Activated T-cell treated with anti-CD3 and anti-CD28 coated beads, Interleukin-2, amount 50 U/mL, for 72 hours (primary cell): Measurements from ENCODE around the gene ZNF564. TPM values are rescaled to one million over a fixed set of nuclear protein-coding genes. Genes with fewer than 3 reads are reported as not detected.
"Not testable (repeated sequence)": the region's sequence is repeated elsewhere in the genome, so short reads cannot be mapped to it uniquely, and the experiment has no call there.

ENCODE experiments used
- ATAC-seq, 2 donors: fragments of 150-1000 bp; cut with Tn5 transposase; replicated peaks in 1 of 2; 2 replicates each; pipeline ENCODE4 v1.10.0; 2021; ENCODE audit warnings: moderate library complexity in 2 of 2, mild to moderate bottlenecking in 1 of 2
- DNase-seq, 2 donors: peaks; one replicate each; pipeline ENCODE4 v3.0.0; 2021 to 2022; ENCODE audit warnings: mixed read lengths in 1 of 2
- H3K27ac Mint-ChIP-seq: one replicate; pipeline ENCODE4 v1.8.0; 2022; ENCODE audit warnings: mild to moderate bottlenecking, moderate library complexity, mixed read lengths
- H3K27me3 Mint-ChIP-seq: one replicate; pipeline ENCODE4 v1.8.0; 2022; ENCODE audit warnings: low read depth, mixed read lengths
- H3K36me3 Mint-ChIP-seq, 2 donors: one replicate each; pipeline ENCODE4 v1.8.0; 2022; ENCODE audit warnings: mixed read lengths in 2 of 2, mild to moderate bottlenecking in 1 of 2; ENCODE audit not compliant: insufficient read depth in 2 of 2
- H3K4me1 Mint-ChIP-seq: one replicate; pipeline ENCODE4 v1.8.0; 2022; ENCODE audit warnings: low read depth, mixed read lengths
- H3K4me3 Mint-ChIP-seq, 2 donors: one replicate each; pipeline ENCODE4 v1.8.0; 2022; ENCODE audit warnings: mild to moderate bottlenecking in 2 of 2, mixed read lengths in 2 of 2, moderate library complexity in 2 of 2
- H3K9me3 Mint-ChIP-seq, 2 donors: one replicate each; pipeline ENCODE4 v1.8.0; 2022; ENCODE audit warnings: mixed read lengths in 2 of 2
- total RNA-seq, 2 donors: library from RNA; stranded (reverse); gene quantifications; one replicate each; pipeline ENCODE4 v1.2.3, GENCODE V29; 2022

ZNF564 gene
- total RNA-seq = 1 to 10 TPM; 6.9 to 9.0 TPM

DNA sequence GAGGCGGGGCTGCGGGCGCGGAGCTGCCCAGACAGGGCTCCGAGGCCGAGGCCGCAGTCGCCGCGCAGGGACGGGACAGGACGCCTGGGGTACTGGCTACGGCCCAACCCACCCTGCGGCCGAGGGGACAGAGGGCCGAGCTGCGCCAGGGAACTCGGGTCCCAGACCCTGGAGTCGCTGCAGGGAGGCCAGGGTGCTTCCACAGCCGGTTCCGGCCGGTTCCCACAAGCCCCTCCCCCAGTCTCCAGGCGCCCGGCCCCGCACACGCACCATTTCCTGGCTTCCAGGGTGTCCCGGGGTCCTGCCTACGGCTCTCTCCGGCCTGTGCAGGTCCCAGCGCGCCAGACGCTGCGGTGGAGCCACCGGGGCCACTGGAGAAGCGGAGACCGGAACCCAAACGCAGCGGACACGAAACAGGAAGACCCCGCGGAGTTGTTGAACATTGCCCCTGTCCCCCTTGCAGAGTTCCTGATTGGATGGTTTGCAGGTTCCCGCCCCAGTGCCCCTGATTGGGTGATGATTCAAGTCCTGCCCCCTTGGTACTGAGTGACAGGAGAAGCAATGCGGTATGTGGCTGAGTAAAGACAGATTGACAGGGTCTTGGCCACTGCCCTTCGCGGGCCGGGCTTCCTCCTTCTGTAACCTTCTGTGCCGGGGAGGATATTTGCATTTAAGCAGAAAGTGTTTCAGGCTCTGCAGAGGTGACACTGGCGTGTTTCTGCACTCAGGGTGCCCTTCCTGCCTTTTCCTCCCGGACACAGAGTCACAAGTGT is at the start of gene ZNF564:
TSS of gene ZNF564 (minus strand) at position 423 of the 773 bp plus-strand sequence. CDS start at position 273, 150 bp downstream.
- H3K27me3 Mint-ChIP-seq = no peaks in the 10 kb centered on the region
- no peaks in the 10 kb centered on the region for H3K9me3 Mint-ChIP-seq
- H3K4me1 Mint-ChIP-seq = peaks cover 50% of the 10 kb centered on the region
- H3K4me3 Mint-ChIP-seq = peak within 1 kb of the TSS; percentile 96 to 97
- DNase-seq = peak; percentile 90 to 95
- peaks cover 3 to 7% of the 10 kb centered on the region in 2 donors for H3K36me3 Mint-ChIP-seq
- peak within 1 kb of the TSS; percentile 95 for H3K27ac Mint-ChIP-seq
- peak; percentile 99 to 100 for ATAC-seq

DNA sequence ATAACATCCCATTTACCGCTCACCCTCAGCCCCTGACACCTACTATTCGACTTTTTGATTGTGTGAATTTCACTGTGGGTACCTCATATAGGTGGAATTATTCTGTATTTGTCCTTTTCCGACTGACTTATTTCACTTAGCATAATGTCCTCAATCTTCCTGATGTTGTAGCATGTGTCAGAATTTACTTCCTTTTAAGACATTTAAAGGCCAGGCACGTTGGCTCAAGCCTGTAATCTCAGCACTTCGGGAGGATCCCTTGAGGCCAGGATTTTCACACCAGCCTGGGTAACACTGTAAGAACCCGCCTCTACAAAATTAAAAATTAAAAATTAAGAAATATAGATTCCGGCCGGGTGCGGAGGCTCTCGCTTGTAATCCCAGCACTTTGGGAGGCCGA is 46.3 kb upstream of the ZNF564 start:
- Mint-ChIP-seq H3K4me3 (no peak overlapping the region), H3K27ac (no peak overlapping the region), H3K36me3 (peaks cover 0 to 4% of the 10 kb centered on the region in 2 donors), H3K4me1 (peaks cover 6% of the 10 kb centered on the region), H3K27me3 (no peaks in the 10 kb centered on the region), H3K9me3 (no peaks in the 10 kb centered on the region)
- ATAC-seq (no peak), DNase-seq (no peak)

DNA sequence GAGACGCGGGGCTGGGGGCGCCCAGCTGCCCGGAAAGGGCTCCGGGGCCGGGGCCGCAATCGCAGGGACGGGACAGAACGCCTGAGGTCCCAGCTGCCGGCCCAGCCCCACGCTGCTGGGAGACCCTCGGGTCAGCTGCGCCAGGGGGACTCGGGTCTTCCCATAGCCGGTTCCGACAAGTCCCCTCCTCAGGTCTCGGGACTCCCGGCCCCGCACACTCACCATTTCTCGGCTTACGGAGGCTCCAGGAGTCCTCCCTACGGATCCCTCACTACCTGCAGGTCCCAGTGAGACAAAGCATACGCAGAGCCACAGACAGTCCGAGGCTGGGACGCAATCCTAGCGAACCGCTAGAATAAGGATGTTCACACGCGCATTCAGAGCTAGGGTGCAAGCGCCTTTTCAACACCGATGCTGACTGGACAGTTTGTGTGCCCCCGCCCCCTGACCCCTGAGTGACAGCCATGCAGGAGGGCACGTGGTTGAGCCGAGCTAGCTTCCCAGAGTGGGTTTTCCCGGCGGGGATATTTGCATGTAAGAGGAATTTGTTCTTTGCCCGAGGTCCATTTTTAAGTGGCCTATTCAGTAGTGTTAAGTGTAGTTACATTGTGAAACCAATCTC is 45.8 kb upstream of the ZNF564 start:
- H3K27me3 Mint-ChIP-seq = no peaks in the 10 kb centered on the region
- no peaks in the 10 kb centered on the region for H3K9me3 Mint-ChIP-seq
- H3K4me3 Mint-ChIP-seq = no peak overlapping the region
- H3K4me1 Mint-ChIP-seq = peaks cover 6% of the 10 kb centered on the region
- DNase-seq = no peak
- no peak overlapping the region for H3K27ac Mint-ChIP-seq
- peaks cover 0 to 4% of the 10 kb centered on the region in 2 donors for H3K36me3 Mint-ChIP-seq
- no peak for ATAC-seq

DNA sequence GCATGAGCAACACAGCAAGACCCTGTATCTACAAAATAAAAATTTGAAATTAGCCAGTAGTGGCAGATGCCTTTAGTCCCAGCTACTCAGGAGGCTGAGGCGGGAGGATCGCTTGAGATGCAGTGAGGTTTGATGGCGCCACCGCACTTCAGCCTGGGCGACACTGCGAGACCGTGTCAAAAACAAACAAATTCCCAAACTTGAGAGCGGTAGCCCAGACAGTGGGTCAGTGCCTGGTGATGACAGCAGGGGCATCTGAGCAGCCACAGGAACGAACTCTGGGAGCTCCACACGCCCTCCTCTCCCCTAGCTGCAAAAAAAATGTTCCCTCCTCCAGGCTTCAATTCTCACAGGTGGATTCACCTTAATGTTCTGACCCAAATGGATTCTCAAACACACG is 45.2 kb upstream of the ZNF564 start:
- peaks cover 0 to 4% of the 10 kb centered on the region in 2 donors for H3K36me3 Mint-ChIP-seq
- ATAC-seq (no peak), DNase-seq (no peak)
- H3K27ac Mint-ChIP-seq = no peak overlapping the region
- H3K4me3 Mint-ChIP-seq = no peak overlapping the region
- H3K9me3 Mint-ChIP-seq = no peaks in the 10 kb centered on the region
- H3K27me3 Mint-ChIP-seq = no peaks in the 10 kb centered on the region
- H3K4me1 Mint-ChIP-seq = peaks cover 6% of the 10 kb centered on the region

DNA sequence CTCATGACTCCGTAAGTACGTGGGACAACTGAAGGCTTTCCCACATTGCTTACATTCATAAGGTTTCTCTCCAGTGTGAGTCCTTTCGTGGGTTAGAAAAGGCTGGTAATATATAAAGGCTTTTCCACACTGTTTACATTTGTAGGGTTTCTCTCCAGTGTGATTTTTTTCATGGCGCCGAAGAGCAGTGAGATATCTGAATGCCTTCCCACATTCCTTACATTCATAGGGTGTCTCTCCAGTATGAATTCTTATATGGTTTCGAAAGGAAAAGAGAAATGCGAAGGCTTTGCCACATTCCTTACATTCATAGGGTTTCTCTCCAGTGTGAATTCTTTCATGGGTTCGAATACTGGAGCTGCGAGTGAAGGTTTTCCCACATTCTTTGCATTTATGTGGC is 29.8 kb upstream of the ZNF564 start:
- no peak overlapping the region for H3K4me3 Mint-ChIP-seq
- peaks cover 4 to 15% of the 10 kb centered on the region in 2 donors for H3K9me3 Mint-ChIP-seq
- H3K27ac Mint-ChIP-seq = no peak overlapping the region
- peaks cover 24 to 46% of the 10 kb centered on the region in 2 donors for H3K36me3 Mint-ChIP-seq
- DNase-seq (no peak), ATAC-seq (no peak)
- H3K27me3 Mint-ChIP-seq = no peaks in the 10 kb centered on the region
- no peaks in the 10 kb centered on the region for H3K4me1 Mint-ChIP-seq

DNA sequence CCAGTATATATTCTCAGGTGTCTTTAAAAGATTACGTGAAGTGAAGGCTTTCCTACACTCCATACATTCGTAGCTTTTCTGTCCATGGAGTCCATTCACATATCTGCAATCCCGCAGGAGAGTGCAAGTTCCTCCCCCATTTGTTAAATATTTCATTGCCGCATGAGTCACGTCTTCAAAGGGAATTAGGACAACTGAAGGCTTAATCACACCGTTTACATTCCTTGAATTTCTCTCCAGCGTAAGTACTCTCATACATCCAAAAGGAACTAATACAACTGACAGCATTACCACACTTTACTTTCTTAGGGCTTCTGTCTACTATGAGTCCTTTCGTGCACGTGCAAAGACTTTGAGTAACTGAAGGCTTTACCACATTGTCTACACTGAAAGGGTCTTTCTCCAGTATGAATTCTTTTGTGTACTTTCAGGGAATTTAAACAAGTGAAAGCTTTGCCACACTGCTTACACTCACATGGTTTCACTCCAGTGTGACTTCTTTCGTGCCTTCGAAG is 29.0 kb upstream of the ZNF564 start:
- ATAC-seq (no peak), DNase-seq (no peak)
- no peak overlapping the region for H3K4me3 Mint-ChIP-seq
- H3K27ac Mint-ChIP-seq = no peak overlapping the region
- no peaks in the 10 kb centered on the region for H3K4me1 Mint-ChIP-seq
- peaks cover 24 to 46% of the 10 kb centered on the region in 2 donors for H3K36me3 Mint-ChIP-seq
- no peaks in the 10 kb centered on the region for H3K27me3 Mint-ChIP-seq
- H3K9me3 Mint-ChIP-seq = peaks cover 4 to 15% of the 10 kb centered on the region in 2 donors

DNA sequence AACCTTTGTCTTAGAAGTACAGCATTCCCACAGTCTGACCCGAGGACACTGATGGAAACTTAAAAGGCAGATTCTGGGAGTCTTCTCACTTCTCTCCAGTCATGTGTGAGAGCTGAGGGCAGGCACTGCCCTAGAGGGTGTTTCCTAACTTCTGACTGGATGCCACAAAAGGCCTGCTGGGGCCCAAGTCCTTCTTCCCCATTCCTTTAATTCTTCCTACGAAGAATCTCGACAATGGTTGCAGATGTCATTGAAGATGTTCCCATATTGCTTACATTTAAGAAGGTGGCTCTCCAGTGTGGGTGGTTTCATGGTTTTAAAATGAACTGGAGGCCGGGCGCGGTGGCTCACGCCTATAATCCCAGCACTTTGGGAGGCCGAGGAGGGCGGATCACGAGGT is 27.4 kb upstream of the ZNF564 start:
- peaks cover 24 to 46% of the 10 kb centered on the region in 2 donors for H3K36me3 Mint-ChIP-seq
- H3K27me3 Mint-ChIP-seq = no peaks in the 10 kb centered on the region

DNA sequence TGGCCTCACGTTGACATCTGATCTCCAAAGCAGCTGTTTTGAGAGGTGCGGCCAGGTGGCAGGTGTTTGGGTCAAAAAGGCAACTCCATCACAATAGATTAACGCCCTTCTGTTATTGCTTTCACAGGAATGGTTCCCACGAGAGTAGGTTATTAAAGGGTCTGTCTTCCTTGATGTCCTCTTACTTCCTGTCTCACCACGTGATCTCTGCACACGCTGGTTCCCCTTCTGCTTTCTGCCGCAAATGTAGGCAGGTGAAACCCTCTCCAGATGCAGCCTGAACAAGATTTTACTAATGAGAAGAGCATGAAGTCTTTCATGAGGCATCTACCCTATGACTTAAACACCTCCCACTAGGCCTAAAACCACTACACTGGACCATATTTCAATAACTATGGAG is 22.8 kb upstream of the ZNF564 start:
- H3K4me3 Mint-ChIP-seq = no peak overlapping the region
- H3K9me3 Mint-ChIP-seq = peaks cover 0 to 3% of the 10 kb centered on the region in 2 donors
- ATAC-seq (no peak), DNase-seq (no peak)
- peaks cover 4 to 7% of the 10 kb centered on the region in 2 donors for H3K36me3 Mint-ChIP-seq
- no peaks in the 10 kb centered on the region for H3K27me3 Mint-ChIP-seq
- H3K4me1 Mint-ChIP-seq = peaks cover 10% of the 10 kb centered on the region
- no peak overlapping the region for H3K27ac Mint-ChIP-seq

More for the DNA sequence above, 27.4 kb upstream of the ZNF564 start:
- peaks cover 4 to 15% of the 10 kb centered on the region in 2 donors for H3K9me3 Mint-ChIP-seq
- peaks cover 10% of the 10 kb centered on the region for H3K4me1 Mint-ChIP-seq
- DNase-seq (no peak), ATAC-seq (no peak)
- H3K4me3 Mint-ChIP-seq = no peak overlapping the region
- H3K27ac Mint-ChIP-seq = no peak overlapping the region

DNA sequence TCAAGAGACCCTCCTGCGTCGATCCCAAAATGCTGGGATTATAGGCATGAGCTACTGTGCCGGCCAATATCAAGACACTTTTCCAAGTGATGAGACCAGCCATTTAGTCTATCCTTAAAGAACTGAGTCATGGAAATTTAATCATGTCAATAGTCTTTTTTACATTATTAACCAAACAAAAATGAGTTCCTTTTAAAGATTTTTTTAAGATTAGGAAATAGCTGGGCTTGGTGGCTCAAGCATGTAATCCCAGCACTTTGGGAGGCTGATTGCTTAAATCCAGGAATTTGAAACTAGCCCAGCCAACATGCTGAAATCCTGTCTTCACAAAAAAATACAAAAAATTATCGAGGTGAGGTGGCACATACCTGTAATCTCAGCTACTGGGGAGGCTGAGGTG is 16.7 kb upstream of the ZNF564 start:
- no peaks in the 10 kb centered on the region for H3K36me3 Mint-ChIP-seq
- H3K27me3 Mint-ChIP-seq = no peaks in the 10 kb centered on the region
- H3K27ac Mint-ChIP-seq = no peak overlapping the region
- ATAC-seq (no peak), DNase-seq (no peak)
- no peak overlapping the region for H3K4me3 Mint-ChIP-seq
- H3K4me1 Mint-ChIP-seq = peaks cover 7% of the 10 kb centered on the region
- no peaks in the 10 kb centered on the region for H3K9me3 Mint-ChIP-seq

DNA sequence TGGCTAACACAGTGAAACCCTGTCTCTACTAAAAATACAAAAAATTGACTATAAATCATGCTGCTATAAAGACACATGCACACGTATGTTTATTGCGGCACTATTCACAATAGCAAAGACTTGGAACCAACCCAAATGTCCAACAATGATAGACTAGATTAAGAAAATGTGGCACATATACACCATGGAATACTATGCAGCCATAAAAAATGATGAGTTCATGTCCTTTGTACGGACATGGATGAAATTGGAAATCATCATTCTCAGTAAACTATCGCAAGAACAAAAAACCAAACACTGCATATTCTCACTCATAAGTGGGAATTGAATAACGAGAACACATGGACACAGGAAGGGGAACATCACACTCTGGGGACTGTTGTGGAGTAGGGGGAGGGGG is 15.1 kb upstream of the ZNF564 start:
- H3K9me3 Mint-ChIP-seq, DNase-seq, H3K27ac Mint-ChIP-seq, H3K36me3 Mint-ChIP-seq, H3K4me1 Mint-ChIP-seq, H3K27me3 Mint-ChIP-seq, H3K4me3 Mint-ChIP-seq, ATAC-seq: not testable (repeated sequence)

DNA sequence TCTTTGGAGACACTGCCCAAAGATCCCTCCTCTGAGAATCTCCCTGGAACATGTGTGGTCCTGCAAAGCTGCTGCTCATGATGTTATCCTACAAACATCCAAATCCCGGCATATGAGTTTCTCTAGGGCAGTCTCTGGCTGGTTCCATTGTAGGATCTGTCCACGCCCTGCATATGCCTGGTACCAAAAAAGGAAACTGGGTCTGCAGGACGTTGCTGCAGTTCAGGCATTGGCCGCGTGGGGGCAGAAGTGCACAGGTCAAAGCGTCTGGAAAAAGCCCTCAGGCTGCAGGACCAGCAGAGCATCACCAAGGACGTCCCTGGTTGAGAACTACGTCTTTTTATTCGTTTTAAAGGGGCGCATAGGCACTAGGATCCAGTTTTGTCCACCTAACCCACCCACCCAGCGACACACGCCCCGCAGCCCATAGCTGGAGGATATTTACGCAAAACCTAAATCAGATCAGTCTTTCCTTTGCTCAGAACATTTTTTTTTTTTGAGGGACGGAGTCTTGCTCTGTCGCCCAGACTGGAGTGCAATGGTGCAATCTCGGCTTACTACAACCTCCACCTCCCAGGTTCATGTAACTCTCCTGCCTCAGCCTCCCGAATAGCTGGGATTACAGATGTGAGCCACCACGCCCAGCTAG is 12.9 kb upstream of the ZNF564 start:
- Mint-ChIP-seq H3K4me3 (peak overlapping the region; percentile 23 to 32), H3K36me3 (no peaks in the 10 kb centered on the region), H3K27me3 (no peaks in the 10 kb centered on the region), H3K4me1 (peaks cover 7% of the 10 kb centered on the region), H3K9me3 (no peaks in the 10 kb centered on the region), H3K27ac (no peak overlapping the region)
- DNase-seq = peak; percentile 89 to 94
- ATAC-seq = peak; percentile 86 to 89

DNA sequence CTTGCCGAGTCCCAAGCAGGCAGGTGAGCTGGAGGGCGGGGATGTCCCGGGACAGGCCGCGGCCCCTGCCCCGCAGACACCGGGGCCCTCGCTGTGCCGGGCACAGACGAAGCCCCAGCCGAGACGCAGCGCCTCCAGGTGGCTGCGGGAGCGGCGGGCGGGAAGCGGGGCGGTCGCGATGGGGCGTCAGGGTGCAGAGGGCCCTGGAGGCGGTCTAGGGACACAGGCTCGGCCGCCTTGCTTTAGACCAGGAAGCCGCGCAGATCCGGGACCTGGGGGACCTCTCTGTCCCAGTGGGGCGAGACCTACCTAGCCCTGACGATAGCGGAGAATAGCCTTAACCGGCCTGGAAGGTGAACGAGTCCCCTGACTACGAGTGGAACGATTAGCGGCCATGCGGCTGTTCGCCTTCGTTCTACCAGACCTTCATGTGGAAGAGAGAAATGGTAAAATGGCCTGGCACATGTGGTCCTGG is 4.2 kb upstream of the ZNF564 start:
- ATAC-seq (no peak), DNase-seq (peak in 1 of 2 donors; percentile 8)
- Mint-ChIP-seq H3K4me1 (peaks cover 17% of the 10 kb centered on the region), H3K9me3 (no peaks in the 10 kb centered on the region), H3K4me3 (no peak overlapping the region), H3K27me3 (no peaks in the 10 kb centered on the region), H3K36me3 (peaks cover 3 to 6% of the 10 kb centered on the region in 2 donors), H3K27ac (no peak overlapping the region)

DNA sequence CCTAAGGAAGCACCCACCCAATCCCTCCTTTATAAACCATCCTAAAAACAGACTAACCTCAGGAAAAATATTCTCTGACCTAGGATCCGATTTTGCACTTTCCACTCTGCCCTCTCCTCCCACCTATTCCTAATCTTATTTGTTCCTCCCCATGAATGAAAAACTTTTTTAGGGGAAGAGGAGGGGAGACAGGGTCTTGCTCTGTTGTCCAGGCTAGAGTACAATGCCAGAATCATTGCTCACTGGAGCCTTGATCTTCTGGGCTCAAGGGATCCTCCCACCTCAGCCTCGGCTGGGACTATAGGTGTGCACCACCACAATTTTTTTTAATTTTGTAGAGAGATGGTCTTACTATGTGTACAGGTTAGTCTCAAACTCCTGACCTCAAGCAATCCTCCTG is 4.4 kb downstream of the ZNF564 start:
- H3K27me3 Mint-ChIP-seq = no peaks in the 10 kb centered on the region
- H3K4me3 Mint-ChIP-seq = no peak overlapping the region
- peaks cover 71% of the 10 kb centered on the region for H3K4me1 Mint-ChIP-seq
- peaks cover 0 to 15% of the 10 kb centered on the region in 2 donors for H3K9me3 Mint-ChIP-seq
- H3K27ac Mint-ChIP-seq = no peak overlapping the region
- DNase-seq (no peak), ATAC-seq (no peak)
- H3K36me3 Mint-ChIP-seq = peaks cover 15 to 19% of the 10 kb centered on the region in 2 donors
